ENCODE measurements around the gene SLK.

The SLK gene

GRCh38 chr10:103966671-103967447, at the start of gene SLK:
Gene SLK, plus strand, starts transcription at chr10:103967140. Its CDS starts 606 bp downstream, at chr10:103967746.
- peak; percentile 79 for DNase-seq (ENCODE audit: low read depth)

- no peak for DNase-seq (ENCODE audit: low read depth)
These were observed 49.5 kb upstream of the SLK start for GRCh38 chr10:103917302-103918052.

GRCh38 chr10:103918053-103918846, 48.7 kb upstream of the SLK start, which contains the start of gene STN1:
Gene STN1, minus strand, starts transcription at chr10:103918184. Its CDS starts 590 bp downstream, at chr10:103917594.
- DNase-seq (ENCODE audit: low read depth), result peak; percentile 94

GRCh38 chr10:103919648-103920025, 47.3 kb upstream of the SLK start:
- DNase-seq (ENCODE audit: low read depth), result no peak

- no peak for DNase-seq (ENCODE audit: low read depth)
These were observed 45.7 kb upstream of the SLK start for GRCh38 chr10:103921248-103921647.

GRCh38 chr10:103921750-103922195, 45.2 kb upstream of the SLK start:
- no peak for DNase-seq (ENCODE audit: low read depth)

GRCh38 chr10:103922659-103923058, 44.3 kb upstream of the SLK start:
- no peak for DNase-seq (ENCODE audit: low read depth)

- DNase-seq (ENCODE audit: low read depth), result no peak
These were observed 43.4 kb upstream of the SLK start for GRCh38 chr10:103923502-103923901.

GRCh38 chr10:103925591-103925990, 41.3 kb upstream of the SLK start:
- no peak for DNase-seq (ENCODE audit: low read depth)

- DNase-seq (ENCODE audit: low read depth), result no peak
These were observed 40.1 kb upstream of the SLK start for GRCh38 chr10:103926722-103927319.

- no peak for DNase-seq (ENCODE audit: low read depth)
These were observed 38.2 kb upstream of the SLK start for GRCh38 chr10:103928784-103929183.

GRCh38 chr10:103929381-103929921, 37.5 kb upstream of the SLK start:
- no peak for DNase-seq (ENCODE audit: low read depth)

- DNase-seq (ENCODE audit: low read depth), result no peak
These were observed 36.5 kb upstream of the SLK start for GRCh38 chr10:103930449-103930848.

GRCh38 chr10:103930881-103931280, 36.1 kb upstream of the SLK start:
- no peak for DNase-seq (ENCODE audit: low read depth)

- no peak for DNase-seq (ENCODE audit: low read depth)
These were observed 35.3 kb upstream of the SLK start for GRCh38 chr10:103931603-103932002.

- DNase-seq (ENCODE audit: low read depth), result no peak
These were observed 34.7 kb upstream of the SLK start for GRCh38 chr10:103932271-103932670.

GRCh38 chr10:103932971-103933370, 34.0 kb upstream of the SLK start:
- DNase-seq (ENCODE audit: low read depth), result no peak

- no peak for DNase-seq (ENCODE audit: low read depth)
These were observed 33.3 kb upstream of the SLK start for GRCh38 chr10:103933557-103934121.

GRCh38 chr10:103934308-103934707, 32.6 kb upstream of the SLK start:
- DNase-seq (ENCODE audit: low read depth), result no peak

GRCh38 chr10:103936022-103936421, 30.9 kb upstream of the SLK start:
- DNase-seq (ENCODE audit: low read depth), result no peak

GRCh38 chr10:103939522-103939921, 27.4 kb upstream of the SLK start:
- no peak for DNase-seq (ENCODE audit: low read depth)

Measured in activated T-helper 9 cell treated with anti-CD3 and anti-CD28 coated beads, Interleukin-2, amount 50 U/mL, for 16 hours (primary cell).